ENCODE measurements around the gene TRIM4.
"Not testable (repeated sequence)": the region's sequence is repeated elsewhere in the genome, so short reads cannot be mapped to it uniquely, and the experiment has no call there.

DNA sequence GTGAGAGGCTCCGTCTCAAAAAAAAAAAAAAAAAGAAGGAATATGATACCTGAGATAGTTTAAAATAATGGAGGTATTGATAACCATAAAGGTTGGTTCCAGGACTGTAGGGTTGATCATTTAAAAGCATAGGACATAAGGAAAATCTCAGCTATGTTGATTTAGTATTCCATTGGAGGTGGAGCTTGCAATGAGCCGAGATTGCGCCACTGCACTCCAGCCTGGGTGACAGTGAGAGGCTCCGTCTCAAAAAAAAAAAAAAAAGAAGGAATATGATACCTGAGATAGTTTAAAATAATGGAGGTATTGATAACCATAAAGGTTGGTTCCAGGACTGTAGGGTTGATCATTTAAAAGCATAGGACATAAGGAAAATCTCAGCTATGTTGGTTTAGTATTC, 33.3 kb upstream of the TRIM4 start:
- TF ChIP-seq, protein P1, sequence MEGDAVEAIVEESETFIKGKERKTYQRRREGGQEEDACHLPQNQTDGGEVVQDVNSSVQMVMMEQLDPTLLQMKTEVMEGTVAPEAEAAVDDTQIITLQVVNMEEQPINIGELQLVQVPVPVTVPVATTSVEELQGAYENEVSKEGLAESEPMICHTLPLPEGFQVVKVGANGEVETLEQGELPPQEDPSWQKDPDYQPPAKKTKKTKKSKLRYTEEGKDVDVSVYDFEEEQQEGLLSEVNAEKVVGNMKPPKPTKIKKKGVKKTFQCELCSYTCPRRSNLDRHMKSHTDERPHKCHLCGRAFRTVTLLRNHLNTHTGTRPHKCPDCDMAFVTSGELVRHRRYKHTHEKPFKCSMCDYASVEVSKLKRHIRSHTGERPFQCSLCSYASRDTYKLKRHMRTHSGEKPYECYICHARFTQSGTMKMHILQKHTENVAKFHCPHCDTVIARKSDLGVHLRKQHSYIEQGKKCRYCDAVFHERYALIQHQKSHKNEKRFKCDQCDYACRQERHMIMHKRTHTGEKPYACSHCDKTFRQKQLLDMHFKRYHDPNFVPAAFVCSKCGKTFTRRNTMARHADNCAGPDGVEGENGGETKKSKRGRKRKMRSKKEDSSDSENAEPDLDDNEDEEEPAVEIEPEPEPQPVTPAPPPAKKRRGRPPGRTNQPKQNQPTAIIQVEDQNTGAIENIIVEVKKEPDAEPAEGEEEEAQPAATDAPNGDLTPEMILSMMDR (IDR thresholded peaks at IDR 0.05), result not testable (repeated sequence)
- not testable (repeated sequence) for TF ChIP-seq EP300 (IDR thresholded peaks at IDR 0.05)
